ENCODE data around the gene NFYA. TPM values are rescaled to one million over a fixed set of nuclear protein-coding genes. Genes with fewer than 3 reads are reported as not detected.

Gene NFYA
- total and polyA plus RNA-seq, 2 of the 4 experiments (the other 2 are of a cell fraction), result 10.9 to 28.5 TPM

GRCh38 chr6:41038205-41038604, 34.6 kb upstream of the NFYA start (continued):
- TF ChIP-seq USF2 (IDR thresholded peaks at IDR 0.05; ENCODE audit: low read depth, low read length) (no peak), RFX5 (IDR thresholded peaks at IDR 0.05; ENCODE audit: low read depth, low read length) (no peak), POLR2A (IDR thresholded peaks at IDR 0.05; ENCODE audit: low read depth, low read length) (no peak)

GRCh38 chr6:41039060-41039998, 33.4 kb upstream of the NFYA start, which contains the start of gene UNC5CL:
UNC5CL (minus strand) TSS chr6:41039221; CDS start chr6:41035074, 4,147 bp downstream.
- peak; percentile 78 for ATAC-seq (ENCODE audit: low read depth)
- intact Hi-C loops (cut with micrococcal nuclease) (no loop called here), in situ Hi-C loops (cut with MboI; ENCODE audit: low sequenced_read_pairs) (loop anchor here (25.0 kb wide), 2 partner anchors 1052 to 1677 kb away; no protein-coding TSS in a partner anchor), dilution Hi-C loops (cut with HindIII; ENCODE audit: low sequenced_read_pairs, unreplicated experiment) (no loop called here)
- no peaks in the 10 kb centered on the region for H3K9me3 ChIP-seq (ENCODE audit: control insufficient read depth, insufficient read depth, low read length)
- H3K36me3 ChIP-seq (ENCODE audit: control insufficient read depth, insufficient read depth, low read length), result no peaks in the 10 kb centered on the region
- H2AFZ ChIP-seq (replicated peaks; ENCODE audit: low read length, poor library complexity), result no peak within 1 kb of the TSS
- POLR2A ChIA-PET (ENCODE audit: unreplicated experiment), result no interaction called here
- CTCF ChIA-PET, result interaction anchor here (0.9 to 2.5 kb wide), 3 partner anchors 12 to 151 kb away, joined by 3 to 11 read pairs (median 4); no protein-coding TSS in a partner anchor
- BruUV-seq (replicated peaks), result no TSS peak
- no peak within 1 kb of the TSS for H2AK5ac ChIP-seq (ENCODE audit: low read depth, low read length)
- no peak within 1 kb of the TSS for H2AK9ac ChIP-seq (replicated peaks; ENCODE audit: low read depth, low read length, poor library complexity)
- H4K5ac ChIP-seq (ENCODE audit: low read depth, low read length), result no peak within 1 kb of the TSS
- H3K23ac ChIP-seq (ENCODE audit: low read depth, low read length), result no peak within 1 kb of the TSS
- H2BK5ac ChIP-seq (ENCODE audit: low read depth, low read length, poor library complexity, severe bottlenecking), result no peak within 1 kb of the TSS
- 72% methylated on average over 6 of the region's 10 CpGs; no CpG with 5 or more reads in 1 of the 2 experiments for WGBS, 2 experiments (ENCODE audit: extremely low coverage in 2 of 2, insufficient read length in 1 of 2)
- no peak within 1 kb of the TSS for H3K56ac ChIP-seq (ENCODE audit: extremely low read depth, insufficient read depth, low read length)
- no peak within 1 kb of the TSS for H3K14ac ChIP-seq (replicated peaks; ENCODE audit: low read depth, low read length)
- no peak within 1 kb of the TSS for H3K4me2 ChIP-seq (ENCODE audit: low read depth, low read length)
- no peak within 1 kb of the TSS for H4K8ac ChIP-seq (ENCODE audit: low read depth in 2 of 2, low read length in 2 of 2)
- H3K27me3 ChIP-seq (ENCODE audit: control insufficient read depth, insufficient read depth, low read length), result peaks cover 14% of the 10 kb centered on the region
- H4K20me1 ChIP-seq (ENCODE audit: insufficient read depth, low read length), result no peaks in the 10 kb centered on the region
- H3K9ac ChIP-seq (ENCODE audit: low read depth, low read length), result no peak within 1 kb of the TSS
- no peak within 1 kb of the TSS for H2BK120ac ChIP-seq (ENCODE audit: low read depth, low read length)
- no peak within 1 kb of the TSS for H2BK15ac ChIP-seq (ENCODE audit: low read depth, low read length)
- no peak within 1 kb of the TSS for H4K91ac ChIP-seq (ENCODE audit: insufficient read depth, low read depth, low read length)
- H3K27ac ChIP-seq (ENCODE audit: insufficient read depth, low read length), result no peak within 1 kb of the TSS
- no peak for DNase-seq
- H3K18ac ChIP-seq (ENCODE audit: low read depth, low read length), result no peak within 1 kb of the TSS
- no peaks in the 10 kb centered on the region for H3K9me1 ChIP-seq (ENCODE audit: insufficient read depth, low read length)
- H3K4ac ChIP-seq (ENCODE audit: low read depth, low read length), result no peak within 1 kb of the TSS
- no peaks in the 10 kb centered on the region for H3K4me1 ChIP-seq (ENCODE audit: control insufficient read depth, insufficient read depth, low read length)
- H3K4me3 ChIP-seq (ENCODE audit: insufficient read depth, low read depth, low read length), result no peak within 1 kb of the TSS
- no peak within 1 kb of the TSS for H2BK20ac ChIP-seq (ENCODE audit: low read depth, low read length)
- no peaks in the 10 kb centered on the region for H3K79me1 ChIP-seq (ENCODE audit: low read depth in 1 of 2, low read length in 2 of 2)
- TF ChIP-seq SMC3 (IDR thresholded peaks at IDR 0.05; ENCODE audit: low read depth, low read length) (peak; percentile 40; the same call in 1 of the 2 replicates), USF2 (IDR thresholded peaks at IDR 0.05; ENCODE audit: low read depth, low read length) (no peak), ELK1 (IDR thresholded peaks at IDR 0.05; ENCODE audit: borderline replicate concordance, low read depth, low read length) (no peak), MXI1 (IDR thresholded peaks at IDR 0.05; ENCODE audit: borderline replicate concordance, low read depth, low read length) (no peak), RAD21 (IDR thresholded peaks at IDR 0.05; ENCODE audit: low read length) (0 out of 2 replicates have a peak, but pooled peaks have one; percentile 31), MAZ (IDR thresholded peaks at IDR 0.05; ENCODE audit: borderline replicate concordance, low read depth, low read length) (no peak), MAFK (IDR thresholded peaks at IDR 0.05; ENCODE audit: low read depth, low read length) (no peak), CHD1 (IDR thresholded peaks at IDR 0.05; ENCODE audit: low read depth, low read length) (no peak), POLR2A (IDR thresholded peaks at IDR 0.05; ENCODE audit: low read depth, low read length) (no peak)

All from IMR-90 (cell line).